Measurements from ENCODE around the gene BSND.
"Not testable (repeated sequence)": the region's sequence is repeated elsewhere in the genome, so short reads cannot be mapped to it uniquely, and the experiment has no call there.

Gene BSND

DNA sequence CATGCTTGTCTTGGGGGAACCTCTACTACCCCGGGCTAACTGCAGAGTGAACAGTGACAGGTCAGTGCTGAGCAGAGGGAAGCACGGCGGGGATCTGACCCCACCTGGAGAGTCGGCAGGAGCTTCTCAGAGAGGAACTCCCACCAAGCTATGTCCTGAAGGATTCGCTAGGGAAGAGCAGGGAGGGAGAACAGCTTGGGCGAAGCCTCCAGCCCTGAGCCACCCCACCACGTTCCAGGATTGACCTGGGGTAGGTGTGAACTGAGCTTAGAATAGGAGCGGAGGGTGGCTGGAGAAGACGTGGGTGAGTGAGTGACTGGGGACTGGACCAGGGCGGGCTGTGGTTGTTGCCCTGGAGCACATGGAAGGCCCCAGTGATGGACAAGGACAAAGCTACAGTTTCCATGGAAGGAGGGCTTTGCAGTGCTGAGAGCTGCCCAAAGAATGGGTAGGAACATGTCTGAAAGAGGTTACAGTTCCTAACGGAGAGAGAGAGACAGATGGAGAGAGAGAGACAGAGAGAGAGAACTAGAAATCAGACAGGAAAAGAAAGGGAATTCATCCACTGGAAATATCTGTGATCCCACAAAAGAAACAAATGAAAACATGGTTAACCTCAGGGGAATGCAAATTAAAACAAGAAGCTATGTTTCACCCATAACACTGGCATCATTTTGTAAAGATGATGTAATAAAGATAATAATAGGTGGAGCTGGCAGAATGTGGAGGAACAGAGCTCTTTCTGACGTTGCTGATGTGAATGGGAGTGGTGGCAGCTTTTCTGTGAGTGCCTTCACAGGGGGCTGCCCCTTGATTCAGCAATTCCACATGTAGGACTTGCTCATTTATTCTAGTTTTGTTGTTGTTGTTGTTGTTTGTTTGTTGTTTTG, 17.2 kb downstream of the BSND start:
- Histone ChIP-seq H3K9ac (ENCODE audit: low read depth in 1 of 2, low read length in 2 of 2) (no peak overlapping the region), H3K4me1 (ENCODE audit: control insufficient read depth in 1 of 2, insufficient read depth in 2 of 2, low read length in 2 of 2) (no peaks in the 10 kb centered on the region), H3K27me3 (ENCODE audit: control insufficient read depth in 1 of 2, insufficient read depth in 2 of 2, low read length in 2 of 2) (peaks cover 0 to 13% of the 10 kb centered on the region in 2 donors), H3K4me3 (ENCODE audit: low read depth in 1 of 2, low read length in 2 of 2) (no peak overlapping the region), H3K9me3 (ENCODE audit: control insufficient read depth in 1 of 2, low read length in 2 of 2) (no peaks in the 10 kb centered on the region), H3K27ac (ENCODE audit: low read depth, low read length) (no peak overlapping the region), H3K36me3 (ENCODE audit: control insufficient read depth in 1 of 2, insufficient read depth in 2 of 2, low read length in 2 of 2) (no peaks in the 10 kb centered on the region)

DNA sequence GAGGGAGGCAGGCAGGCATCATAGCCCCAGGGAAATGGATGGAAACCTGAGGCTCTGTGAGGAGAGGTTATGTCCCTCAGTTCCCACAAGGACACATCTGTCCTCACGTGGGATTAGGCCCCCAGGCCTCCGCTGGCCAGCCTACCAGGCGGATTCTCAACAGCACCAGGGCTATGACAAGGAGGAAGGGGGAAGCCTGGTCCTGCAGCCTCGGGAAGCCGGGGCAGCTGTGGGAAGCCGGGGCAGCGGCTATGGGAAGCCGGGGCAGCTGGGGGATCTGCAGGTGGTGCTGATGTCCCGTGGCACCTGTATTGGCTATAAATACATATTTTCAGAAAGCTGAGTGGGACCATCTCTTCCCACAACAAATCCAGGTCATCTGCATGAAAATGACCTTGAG, 19.7 kb downstream of the BSND start:
- Histone ChIP-seq H3K4me1 (ENCODE audit: control insufficient read depth in 1 of 2, insufficient read depth in 2 of 2, low read length in 2 of 2) (no peaks in the 10 kb centered on the region), H3K27me3 (ENCODE audit: control insufficient read depth in 1 of 2, insufficient read depth in 2 of 2, low read length in 2 of 2) (peaks cover 0 to 13% of the 10 kb centered on the region in 2 donors), H3K27ac (ENCODE audit: low read depth, low read length) (no peak overlapping the region), H3K9me3 (ENCODE audit: control insufficient read depth in 1 of 2, low read length in 2 of 2) (no peaks in the 10 kb centered on the region), H3K36me3 (ENCODE audit: control insufficient read depth in 1 of 2, insufficient read depth in 2 of 2, low read length in 2 of 2) (no peaks in the 10 kb centered on the region), H3K9ac (ENCODE audit: low read depth in 1 of 2, low read length in 2 of 2) (no peak overlapping the region), H3K4me3 (ENCODE audit: low read depth in 1 of 2, low read length in 2 of 2) (no peak overlapping the region)

DNA sequence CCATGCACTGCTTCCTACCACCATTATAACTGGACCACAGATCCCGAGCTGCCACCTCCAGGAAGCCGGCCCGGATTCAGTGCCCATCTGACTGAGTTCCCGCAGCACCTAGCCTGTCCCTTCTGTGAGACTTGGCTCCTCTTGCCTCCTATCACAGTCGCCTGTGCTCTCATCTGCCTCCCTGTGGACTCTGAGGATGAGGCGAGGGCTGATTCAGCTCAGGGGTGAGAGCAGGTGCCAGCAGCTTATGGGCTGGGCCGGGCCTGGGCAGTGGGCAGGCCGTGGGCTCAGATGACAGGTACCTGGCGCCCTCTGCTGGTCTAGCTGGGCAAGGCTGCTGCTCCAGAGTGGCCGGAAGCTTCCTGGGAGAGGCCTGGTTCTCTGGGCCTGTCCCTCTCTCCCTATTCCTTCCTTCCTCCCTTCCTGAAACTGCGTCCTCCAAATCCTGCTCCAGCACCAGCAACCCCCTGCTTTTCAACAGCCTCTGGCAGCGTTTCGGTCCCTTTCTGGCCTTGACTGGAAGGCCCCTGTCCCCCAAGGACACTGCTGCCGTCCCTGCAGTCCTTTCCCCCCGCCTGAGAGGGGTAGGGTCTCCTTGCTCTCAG, 23.3 kb downstream of the BSND start:
- Histone ChIP-seq H3K27ac (ENCODE audit: low read depth, low read length) (no peak overlapping the region), H3K9ac (ENCODE audit: low read depth in 1 of 2, low read length in 2 of 2) (no peak overlapping the region)

DNA sequence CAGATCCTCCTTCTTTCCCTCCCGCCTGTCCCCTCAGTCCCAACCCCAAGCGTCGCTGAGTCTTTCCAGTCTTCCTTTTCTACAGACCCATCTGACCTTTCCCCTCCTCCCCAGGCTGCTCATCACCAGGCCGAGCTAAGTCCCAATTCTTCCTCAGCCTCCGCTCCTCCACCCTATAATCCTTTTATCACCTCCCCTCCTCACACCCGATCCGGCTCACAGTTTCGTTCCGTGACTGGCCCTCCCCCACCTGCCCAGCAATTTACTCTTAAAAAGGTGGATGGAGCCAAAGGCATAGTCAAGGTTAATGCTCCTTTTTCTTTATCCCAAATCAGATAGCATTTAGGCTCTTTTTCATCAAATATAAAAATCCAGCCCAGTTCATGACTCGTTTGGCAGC, 25.4 kb downstream of the BSND start:
- H3K27ac ChIP-seq (ENCODE audit: low read depth, low read length); H3K4me3 ChIP-seq (ENCODE audit: low read depth in 1 of 2, low read length in 2 of 2); H3K9ac ChIP-seq (ENCODE audit: low read depth in 1 of 2, low read length in 2 of 2); H3K9me3 ChIP-seq (ENCODE audit: control insufficient read depth in 1 of 2, low read length in 2 of 2); H3K27me3 ChIP-seq (ENCODE audit: control insufficient read depth in 1 of 2, insufficient read depth in 2 of 2, low read length in 2 of 2); H3K36me3 ChIP-seq (ENCODE audit: control insufficient read depth in 1 of 2, insufficient read depth in 2 of 2, low read length in 2 of 2); H3K4me1 ChIP-seq (ENCODE audit: control insufficient read depth in 1 of 2, insufficient read depth in 2 of 2, low read length in 2 of 2): not testable (repeated sequence)

More for the DNA sequence above, 23.3 kb downstream of the BSND start:
- no peaks in the 10 kb centered on the region for H3K9me3 ChIP-seq (ENCODE audit: control insufficient read depth in 1 of 2, low read length in 2 of 2)
- no peaks in the 10 kb centered on the region for H3K27me3 ChIP-seq (ENCODE audit: control insufficient read depth in 1 of 2, insufficient read depth in 2 of 2, low read length in 2 of 2)
- H3K36me3 ChIP-seq (ENCODE audit: control insufficient read depth in 1 of 2, insufficient read depth in 2 of 2, low read length in 2 of 2), result no peaks in the 10 kb centered on the region
- no peak overlapping the region for H3K4me3 ChIP-seq (ENCODE audit: low read depth in 1 of 2, low read length in 2 of 2)
- no peaks in the 10 kb centered on the region for H3K4me1 ChIP-seq (ENCODE audit: control insufficient read depth in 1 of 2, insufficient read depth in 2 of 2, low read length in 2 of 2)

DNA sequence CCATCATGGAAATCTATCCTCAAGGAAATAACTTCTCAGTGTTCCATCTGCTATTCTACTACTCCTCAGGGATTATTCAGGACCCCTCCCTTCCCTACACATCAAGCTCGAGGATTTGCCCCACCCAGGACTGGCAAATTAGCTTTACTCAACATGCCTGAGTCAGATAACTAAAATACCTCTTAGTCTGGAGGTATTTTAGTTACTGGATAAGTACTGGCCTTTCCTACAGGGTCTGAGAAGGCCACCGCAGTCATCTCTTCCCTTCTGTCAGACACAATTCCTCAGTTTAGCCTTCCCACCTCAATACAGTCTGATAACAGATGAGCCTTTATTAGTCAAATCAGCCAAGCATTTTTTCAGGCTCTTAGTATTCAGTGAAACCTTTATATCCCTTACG, 27.9 kb downstream of the BSND start:
- H3K36me3 ChIP-seq (ENCODE audit: control insufficient read depth in 1 of 2, insufficient read depth in 2 of 2, low read length in 2 of 2); H3K4me3 ChIP-seq (ENCODE audit: low read depth in 1 of 2, low read length in 2 of 2); H3K27ac ChIP-seq (ENCODE audit: low read depth, low read length); H3K4me1 ChIP-seq (ENCODE audit: control insufficient read depth in 1 of 2, insufficient read depth in 2 of 2, low read length in 2 of 2); H3K9me3 ChIP-seq (ENCODE audit: control insufficient read depth in 1 of 2, low read length in 2 of 2); H3K27me3 ChIP-seq (ENCODE audit: control insufficient read depth in 1 of 2, insufficient read depth in 2 of 2, low read length in 2 of 2); H3K9ac ChIP-seq (ENCODE audit: low read depth in 1 of 2, low read length in 2 of 2): not testable (repeated sequence)

GRCh38 chr1:55031098-55031497, 32.4 kb downstream of the BSND start:
- not testable (repeated sequence) for H3K36me3 ChIP-seq (ENCODE audit: control insufficient read depth in 1 of 2, insufficient read depth in 2 of 2, low read length in 2 of 2)

DNA sequence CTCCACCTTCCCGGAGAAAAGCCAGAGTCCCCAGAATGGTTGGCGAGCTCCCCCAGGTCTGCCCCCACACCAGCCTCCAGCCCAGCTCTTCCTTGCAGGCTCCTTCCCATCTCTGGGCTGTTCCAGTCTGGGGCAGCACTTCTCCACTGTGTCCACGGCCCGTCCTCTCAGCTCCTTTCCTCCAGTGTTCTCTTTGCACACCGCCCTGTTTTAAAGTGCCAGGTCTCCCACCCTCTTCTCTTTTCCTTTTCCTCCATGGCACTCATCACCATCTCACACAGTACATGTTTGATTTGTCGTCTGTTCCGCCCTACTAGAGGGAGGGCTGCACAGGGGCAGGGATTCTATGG, 34.5 kb downstream of the BSND start:
- no peak overlapping the region for H3K27ac ChIP-seq (ENCODE audit: low read depth, low read length)
- peaks cover 3 to 5% of the 10 kb centered on the region in 2 donors for H3K4me1 ChIP-seq (ENCODE audit: control insufficient read depth in 1 of 2, insufficient read depth in 2 of 2, low read length in 2 of 2)
- no peaks in the 10 kb centered on the region for H3K9me3 ChIP-seq (ENCODE audit: control insufficient read depth in 1 of 2, low read length in 2 of 2)
- H3K9ac ChIP-seq (ENCODE audit: low read depth in 1 of 2, low read length in 2 of 2), result no peak overlapping the region
- no peaks in the 10 kb centered on the region for H3K36me3 ChIP-seq (ENCODE audit: control insufficient read depth in 1 of 2, insufficient read depth in 2 of 2, low read length in 2 of 2)
- H3K4me3 ChIP-seq (ENCODE audit: low read depth in 1 of 2, low read length in 2 of 2), result no peak overlapping the region
- H3K27me3 ChIP-seq (ENCODE audit: control insufficient read depth in 1 of 2, insufficient read depth in 2 of 2, low read length in 2 of 2), result peaks cover 0 to 6% of the 10 kb centered on the region in 2 donors

More at GRCh38 chr1:55031098-55031497, 32.4 kb downstream of the BSND start:
- not testable (repeated sequence) for H3K27ac ChIP-seq (ENCODE audit: low read depth, low read length); H3K4me3 ChIP-seq (ENCODE audit: low read depth in 1 of 2, low read length in 2 of 2); H3K9ac ChIP-seq (ENCODE audit: low read depth in 1 of 2, low read length in 2 of 2); H3K9me3 ChIP-seq (ENCODE audit: control insufficient read depth in 1 of 2, low read length in 2 of 2); H3K27me3 ChIP-seq (ENCODE audit: control insufficient read depth in 1 of 2, insufficient read depth in 2 of 2, low read length in 2 of 2); H3K4me1 ChIP-seq (ENCODE audit: control insufficient read depth in 1 of 2, insufficient read depth in 2 of 2, low read length in 2 of 2)

- Histone ChIP-seq H3K36me3 (ENCODE audit: control insufficient read depth in 1 of 2, insufficient read depth in 2 of 2, low read length in 2 of 2) (no peaks in the 10 kb centered on the region), H3K4me1 (ENCODE audit: control insufficient read depth in 1 of 2, insufficient read depth in 2 of 2, low read length in 2 of 2) (peaks cover 11% of the 10 kb centered on the region in 2 donors), H3K27ac (ENCODE audit: low read depth, low read length) (no peak overlapping the region), H3K4me3 (ENCODE audit: low read depth in 1 of 2, low read length in 2 of 2) (no peak overlapping the region), H3K9me3 (ENCODE audit: control insufficient read depth in 1 of 2, low read length in 2 of 2) (no peaks in the 10 kb centered on the region), H3K27me3 (ENCODE audit: control insufficient read depth in 1 of 2, insufficient read depth in 2 of 2, low read length in 2 of 2) (peaks cover 0 to 11% of the 10 kb centered on the region in 2 donors), H3K9ac (ENCODE audit: low read depth in 1 of 2, low read length in 2 of 2) (no peak overlapping the region)
Observed at GRCh38 chr1:55034476-55035133, 35.9 kb downstream of the BSND start.

DNA sequence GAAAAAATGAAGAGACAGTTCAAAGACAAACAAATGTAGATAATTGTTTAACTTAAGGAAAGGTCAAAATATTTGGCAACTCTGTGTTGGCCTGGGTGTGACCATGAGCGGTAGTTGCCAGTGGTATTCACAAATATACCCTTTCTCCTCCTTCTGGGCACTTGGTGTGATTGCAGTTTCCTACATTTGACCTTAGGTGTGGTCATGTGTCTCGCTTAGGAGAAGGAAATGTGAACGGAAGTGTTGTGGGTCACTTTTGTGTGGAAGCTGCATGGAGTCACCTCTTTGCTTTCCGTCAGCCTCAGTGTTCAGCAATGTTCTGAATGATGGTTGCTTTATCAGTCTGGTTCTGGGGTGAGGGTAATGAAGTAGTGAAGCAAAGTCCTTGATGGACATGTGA, 37.2 kb downstream of the BSND start:
- H3K4me1 ChIP-seq (ENCODE audit: control insufficient read depth in 1 of 2, insufficient read depth in 2 of 2, low read length in 2 of 2), result peaks cover 14 to 16% of the 10 kb centered on the region in 2 donors
- H3K36me3 ChIP-seq (ENCODE audit: control insufficient read depth in 1 of 2, insufficient read depth in 2 of 2, low read length in 2 of 2), result no peaks in the 10 kb centered on the region
- no peak overlapping the region for H3K4me3 ChIP-seq (ENCODE audit: low read depth in 1 of 2, low read length in 2 of 2)
- no peak overlapping the region for H3K27ac ChIP-seq (ENCODE audit: low read depth, low read length)
- H3K9ac ChIP-seq (ENCODE audit: low read depth in 1 of 2, low read length in 2 of 2), result no peak overlapping the region
- no peaks in the 10 kb centered on the region for H3K9me3 ChIP-seq (ENCODE audit: control insufficient read depth in 1 of 2, low read length in 2 of 2)
- peaks cover 0 to 14% of the 10 kb centered on the region in 2 donors for H3K27me3 ChIP-seq (ENCODE audit: control insufficient read depth in 1 of 2, insufficient read depth in 2 of 2, low read length in 2 of 2)

Measured in duodenal mucosa (tissue), 2 donors.